HUDEP-2 (cell line): ENCODE measurements around the gene PATJ.

Experiments
- DNase-seq, 76 experiments: peaks; one replicate each; lab custom pipeline; 2025; ENCODE audit not compliant: unreplicated experiment in 76 of 76; lab: John Stamatoyannopoulos, UW

The PATJ gene

GRCh38 chr1:62038594-62039284, 296.5 kb downstream of the PATJ start:
- DNase-seq, result peak in 1 of 76 experiments; percentile 1

DNA sequence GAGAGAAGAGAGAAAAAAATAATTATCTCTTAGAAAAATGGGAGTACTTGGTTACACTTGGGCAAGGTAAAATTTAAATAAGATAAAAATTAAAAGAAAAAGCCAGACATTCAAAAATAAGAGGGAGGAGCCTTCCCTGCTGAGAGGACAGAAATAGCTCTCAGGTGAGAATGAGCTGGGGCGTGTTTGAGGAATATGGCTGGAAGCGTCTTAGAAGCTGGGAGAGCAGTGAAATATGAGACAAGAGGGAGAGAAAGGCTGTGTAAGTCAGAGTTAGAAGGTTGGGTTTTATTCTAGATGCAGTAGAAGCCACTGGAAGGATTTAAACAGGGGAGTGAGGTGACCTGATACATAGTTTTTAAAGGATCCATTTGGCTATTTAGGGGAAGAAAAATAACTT, 298.2 kb downstream of the PATJ start:
- DNase-seq, result no peak

- DNase-seq, result no peak
Measured at GRCh38 chr1:62040973-62041372, 298.7 kb downstream of the PATJ start.

GRCh38 chr1:62043154-62043553, 300.9 kb downstream of the PATJ start:
- DNase-seq, result no peak

DNA sequence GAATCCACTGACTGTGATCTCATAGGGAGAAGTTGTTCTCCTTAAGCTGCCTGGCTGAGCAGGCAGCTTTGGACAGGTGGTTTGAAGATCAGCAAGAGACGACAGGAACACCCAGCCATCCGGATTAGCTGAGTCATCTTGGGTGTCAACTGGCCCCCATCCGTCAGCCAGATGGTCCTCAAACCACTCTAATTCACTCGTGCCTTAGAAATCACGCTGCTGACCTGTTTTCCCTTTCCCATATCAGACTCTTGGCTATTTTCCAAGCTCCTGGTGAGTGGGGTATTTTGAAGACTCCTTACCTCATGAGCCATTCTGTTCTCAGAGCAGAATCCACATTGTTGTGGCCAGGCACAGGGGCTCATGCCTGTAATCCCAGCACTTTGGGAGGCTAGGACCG, 303.3 kb downstream of the PATJ start:
- no peak for DNase-seq

DNA sequence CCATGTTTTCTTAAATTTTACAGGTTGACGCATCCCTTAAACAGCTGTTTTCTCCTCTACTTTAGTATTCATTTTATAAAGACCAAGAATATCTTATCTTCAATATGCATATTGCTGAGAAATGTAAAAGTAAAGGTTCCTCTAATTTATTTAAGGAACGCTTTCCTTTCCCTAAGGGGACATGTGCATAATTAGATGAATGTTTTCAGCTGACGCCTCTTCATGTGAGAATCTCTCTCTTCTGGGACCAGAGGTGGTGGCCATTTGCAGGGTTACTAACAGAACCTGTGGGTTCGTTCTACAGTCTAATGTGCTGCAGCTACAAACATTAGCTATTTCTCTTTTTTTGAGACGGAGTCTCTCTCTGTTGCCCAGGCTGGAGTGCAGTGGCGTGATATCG, 304.6 kb downstream of the PATJ start:
- no peak for DNase-seq

DNA sequence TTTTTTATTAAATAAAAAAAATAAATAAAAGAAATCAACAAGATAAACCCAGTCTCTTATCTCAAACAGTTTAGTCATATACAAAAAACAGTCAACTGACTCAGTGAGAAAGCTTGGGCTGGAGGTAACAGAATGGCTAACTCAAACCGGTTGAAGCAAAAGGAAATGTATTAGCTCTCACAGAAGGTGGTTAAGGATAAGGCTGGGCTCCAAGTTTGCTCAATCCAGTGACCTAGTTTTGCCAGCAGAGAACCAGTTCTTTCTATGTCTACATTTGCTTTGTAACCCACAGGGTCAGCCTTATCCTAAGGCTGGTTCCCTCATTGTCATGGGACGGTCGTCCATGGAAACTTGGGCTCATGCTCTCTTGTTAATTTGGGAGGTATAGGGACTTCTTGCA, 307.9 kb downstream of the PATJ start:
- no peak for DNase-seq

DNA sequence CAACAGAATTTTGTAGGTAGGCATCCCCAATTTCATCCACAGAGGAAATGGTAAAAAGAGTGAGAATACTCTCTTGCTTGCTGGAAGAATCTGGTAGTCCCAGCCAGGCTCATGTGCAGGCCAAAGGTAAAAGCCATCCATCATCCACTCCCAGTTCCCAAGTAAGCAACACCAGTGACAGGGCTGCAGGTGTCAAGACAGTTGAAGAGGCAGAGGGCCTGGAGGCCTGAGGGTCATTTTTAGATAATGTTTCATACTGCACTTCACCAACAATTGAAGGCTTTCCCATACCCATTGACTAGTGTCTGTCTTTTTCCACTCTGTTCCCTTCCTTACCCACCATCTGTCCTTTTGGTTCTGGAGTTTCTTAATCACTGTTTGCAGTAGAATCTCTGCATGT, 310.7 kb downstream of the PATJ start:
- DNase-seq, result no peak

DNA sequence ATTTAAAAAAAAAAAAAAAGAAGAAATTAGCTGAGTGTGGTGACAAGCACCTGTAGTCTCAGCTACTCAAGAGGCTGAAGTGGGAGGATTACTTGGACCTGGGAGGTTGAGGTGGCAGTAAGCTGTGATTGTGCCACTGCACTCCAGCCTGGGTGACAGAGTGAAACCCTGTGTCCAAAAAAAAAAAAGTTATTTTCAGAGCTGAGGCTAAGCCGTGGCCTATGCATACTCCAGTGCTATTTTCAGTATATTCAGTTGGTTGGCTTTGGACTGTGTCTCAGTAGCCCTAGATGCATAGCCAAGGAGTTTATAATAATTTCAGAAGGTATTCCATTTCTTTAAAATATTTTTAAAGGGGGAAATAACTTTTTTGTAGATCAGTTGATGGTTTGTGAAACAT, 311.9 kb downstream of the PATJ start:
- no peak for DNase-seq

GRCh38 chr1:62057230-62057629, 314.9 kb downstream of the PATJ start:
- no peak for DNase-seq

- DNase-seq, result no peak
Measured at GRCh38 chr1:62057641-62058290, 315.5 kb downstream of the PATJ start.

DNA sequence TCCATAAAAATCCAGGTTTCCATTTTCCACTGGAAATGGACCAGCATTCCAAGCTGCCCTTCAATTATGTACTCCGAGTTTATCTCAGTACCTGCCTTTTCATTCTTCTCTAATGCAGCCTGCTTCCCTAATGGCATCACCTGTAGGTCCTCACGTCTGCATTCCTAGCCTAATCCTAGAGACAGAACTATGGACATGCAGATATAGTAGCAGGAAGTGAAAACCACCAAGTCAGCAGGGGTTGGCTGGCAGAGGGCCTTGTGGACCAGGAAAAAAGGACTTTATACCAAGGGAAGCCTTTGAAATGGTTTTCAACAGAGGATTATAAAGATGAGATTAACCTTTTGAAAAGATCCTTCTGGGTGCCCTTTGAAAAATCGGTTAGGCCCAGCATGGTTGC, 316.7 kb downstream of the PATJ start:
- DNase-seq, result no peak

DNA sequence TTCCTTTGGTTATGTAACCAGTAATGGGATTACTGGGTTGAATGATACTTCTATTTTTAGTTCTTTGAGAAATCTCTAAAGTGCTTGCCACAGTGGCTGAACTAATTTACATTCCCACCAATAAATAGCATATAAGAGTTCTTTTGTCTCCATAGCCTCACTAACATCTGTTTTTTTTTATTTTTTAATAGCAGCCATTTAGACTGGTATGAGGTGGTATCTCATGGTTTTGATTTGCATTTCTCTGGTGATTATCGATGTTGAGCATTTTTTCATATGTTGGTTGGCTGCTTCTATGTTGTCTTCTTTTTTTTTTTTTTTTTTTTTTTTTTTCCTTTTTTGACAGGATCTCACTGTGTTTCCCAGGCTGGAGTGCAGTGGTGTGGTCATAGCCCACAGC, 319.8 kb downstream of the PATJ start:
- no peak for DNase-seq

DNA sequence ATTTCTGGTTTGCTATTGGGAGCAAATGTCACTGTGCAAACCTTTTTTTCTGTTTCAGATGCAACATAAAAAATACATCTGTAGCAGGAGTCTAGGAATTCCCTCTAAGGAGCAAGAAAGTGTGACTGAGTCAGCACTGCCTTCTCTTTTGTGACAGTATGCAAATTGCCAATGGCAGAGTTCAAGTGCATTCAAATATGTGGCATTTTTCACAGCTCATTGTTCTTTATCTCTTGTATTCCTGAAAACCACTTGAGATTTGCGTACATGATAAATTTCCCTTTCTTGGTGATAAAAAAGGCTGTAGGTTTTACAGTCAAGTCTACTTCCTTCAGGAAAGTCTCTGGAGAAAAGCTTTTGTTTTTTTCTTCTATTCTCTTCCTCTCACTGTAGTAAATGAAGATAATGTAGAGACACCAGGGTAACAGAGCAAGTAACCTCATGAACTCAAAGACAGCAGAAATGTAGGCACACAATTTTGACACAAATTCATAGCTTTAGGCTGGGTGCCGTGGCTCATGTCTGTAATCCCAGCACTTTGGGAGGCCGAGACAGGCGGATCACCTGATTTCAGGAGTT, 322.6 kb downstream of the PATJ start:
- DNase-seq, result no peak

- peak in 1 of 76 experiments; percentile 15 for DNase-seq
Measured at GRCh38 chr1:62066713-62067112, 324.4 kb downstream of the PATJ start.

DNA sequence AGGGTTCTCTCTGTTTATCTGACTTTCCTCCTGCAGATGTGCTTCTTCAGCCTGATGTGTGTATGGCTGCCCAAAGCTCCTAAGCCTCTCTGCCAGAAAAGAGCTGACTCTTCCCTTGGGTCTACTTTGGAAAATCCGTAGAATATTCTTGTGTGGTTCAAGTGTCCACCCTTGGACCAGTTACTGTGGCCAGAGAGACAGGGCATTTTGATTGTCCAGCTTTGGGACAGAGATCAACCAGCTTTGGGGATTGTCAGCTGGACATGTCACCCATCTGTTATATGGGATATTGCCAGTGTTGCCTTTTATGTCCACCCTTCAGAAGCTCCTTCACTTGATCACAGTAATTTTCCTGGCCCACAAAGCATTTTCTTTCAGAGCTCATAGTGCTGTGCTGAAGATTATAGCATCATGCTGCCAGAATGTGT, 326.1 kb downstream of the PATJ start:
- no peak for DNase-seq

DNA sequence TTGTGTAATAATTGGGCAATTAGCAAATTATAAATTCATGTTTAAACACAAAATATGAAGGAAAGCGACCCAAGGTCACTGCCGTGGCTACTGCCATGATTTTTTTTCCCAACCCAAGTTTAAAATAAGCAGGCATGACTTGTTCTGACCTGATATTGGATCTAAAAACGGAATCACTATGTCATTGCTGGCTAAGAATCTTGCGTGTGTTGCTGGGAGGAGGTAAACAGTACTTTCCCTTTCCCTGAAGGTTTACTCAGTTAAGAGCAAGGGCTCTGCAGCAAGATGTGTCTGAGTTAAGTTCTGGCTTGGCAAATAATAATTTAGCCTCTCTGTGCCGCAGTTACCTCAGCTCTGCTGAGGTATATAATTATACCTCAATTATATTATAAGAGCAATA, 326.7 kb downstream of the PATJ start:
- no peak for DNase-seq

- peak in 2 of 76 experiments; percentile 5 to 19 for DNase-seq
Measured at GRCh38 chr1:62070384-62071011, 328.2 kb downstream of the PATJ start.

DNA sequence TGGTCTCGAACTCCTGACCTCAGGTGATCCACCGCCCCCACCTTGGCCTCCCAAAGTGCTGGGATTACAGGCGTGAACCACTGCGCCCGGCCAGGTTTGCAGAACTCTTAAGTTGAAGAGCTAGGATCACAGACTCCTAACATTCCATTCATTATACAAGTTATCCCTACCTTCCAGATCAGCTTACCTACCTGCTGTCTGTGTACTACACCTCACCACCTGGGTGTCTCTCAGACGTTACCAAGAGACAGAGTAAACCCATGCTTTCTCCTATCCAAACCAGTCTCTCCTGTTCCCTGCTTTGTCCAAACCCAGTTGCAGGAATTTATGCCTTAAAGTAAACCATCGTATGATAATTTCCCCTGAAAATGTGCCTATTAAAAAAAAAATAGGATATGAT, 329.4 kb downstream of the PATJ start:
- DNase-seq, result no peak

DNA sequence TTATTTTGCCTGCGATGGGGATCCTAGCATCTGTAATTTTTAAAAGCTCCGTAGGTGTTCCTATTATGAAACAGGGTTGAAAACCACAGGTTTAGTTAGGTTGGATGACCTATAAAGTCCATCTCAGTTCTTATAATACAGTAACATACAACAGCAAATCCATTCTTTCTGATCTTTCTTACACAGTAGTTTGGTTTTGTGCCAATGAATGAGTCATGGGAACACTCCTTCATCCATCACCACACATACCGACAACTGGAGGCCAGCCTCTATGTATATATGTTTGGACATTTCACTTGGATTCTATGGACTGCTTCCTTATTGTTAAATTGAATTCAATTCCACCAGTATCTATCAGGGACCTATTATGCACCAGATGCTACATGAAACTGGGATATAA, 334.0 kb downstream of the PATJ start:
- peak in 9 of 76 experiments; percentile 1 to 33 (median 9) for DNase-seq

DNA sequence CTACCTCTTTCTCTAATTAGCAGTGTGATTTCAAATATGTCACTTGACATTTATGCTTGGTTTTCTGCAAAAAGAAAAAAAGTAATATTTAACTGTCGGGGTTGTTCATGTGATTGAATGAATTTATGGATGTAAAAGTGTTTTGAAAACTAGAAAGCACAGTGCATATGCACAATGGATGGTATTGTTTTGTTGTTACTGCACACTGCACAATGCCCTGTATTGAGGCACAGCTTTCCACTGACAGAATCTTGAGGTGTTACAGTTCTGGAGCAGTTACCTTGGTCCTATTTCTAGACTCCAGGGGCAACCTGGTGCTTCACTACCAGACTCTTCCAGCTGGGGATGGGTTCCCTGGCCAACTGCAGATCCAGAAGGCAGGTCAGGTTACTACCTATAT, 335.5 kb downstream of the PATJ start:
- DNase-seq, result no peak
